ENCODE measurements around the gene GHR.
"Not testable (repeated sequence)": the region's sequence is repeated elsewhere in the genome, so short reads cannot be mapped to it uniquely, and the experiment has no call there.

The GHR gene

DNA sequence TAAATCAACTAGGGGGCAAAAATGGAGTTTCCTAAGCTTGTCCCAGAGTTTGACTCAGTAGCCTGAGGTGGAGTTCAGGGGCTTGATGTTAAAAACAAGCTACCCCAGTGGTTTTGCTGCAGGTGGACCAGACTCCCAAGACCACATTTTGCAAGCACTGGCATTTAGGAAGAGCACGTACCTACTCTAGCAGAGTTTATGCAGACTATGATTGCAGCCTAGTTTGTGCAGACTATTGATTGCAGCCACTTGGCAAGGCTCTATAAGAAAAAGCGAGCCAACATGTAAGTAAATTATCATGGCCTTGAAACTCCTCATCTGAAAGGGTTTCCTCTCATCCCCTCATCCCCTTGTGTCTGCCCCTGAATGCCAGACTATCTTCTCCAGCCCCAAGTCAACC lies 231.4 kb downstream of the GHR start:
- no peak for DNase-seq

DNA sequence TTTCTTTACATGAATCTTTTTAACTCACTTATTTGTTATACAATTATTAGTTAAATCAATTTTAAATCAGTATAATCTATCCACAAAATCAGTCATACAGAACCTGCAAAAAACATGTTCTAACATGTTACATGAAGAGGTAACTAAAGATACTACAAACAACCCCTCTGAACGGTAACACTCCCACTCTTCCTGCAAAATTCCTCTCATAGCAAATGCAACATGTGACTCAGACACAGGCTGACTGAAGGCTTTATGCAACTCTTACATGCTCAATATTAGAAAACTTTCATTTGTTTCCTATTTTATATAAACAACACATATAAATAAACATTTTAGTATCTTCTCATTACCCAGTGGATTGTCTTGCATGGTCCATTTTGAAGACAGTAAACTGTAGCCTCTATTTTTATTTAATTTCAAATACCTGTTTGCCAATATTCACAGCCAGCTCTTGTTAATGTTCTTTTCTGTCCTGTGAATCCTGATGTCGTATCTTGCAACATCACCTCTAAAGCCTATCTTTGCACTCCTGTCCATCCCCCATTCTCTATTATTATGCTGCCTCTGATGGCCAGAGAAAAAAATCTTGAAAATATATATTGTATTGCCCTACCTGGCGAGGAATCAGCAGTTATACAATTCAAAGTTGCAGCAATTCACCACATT lies 232.9 kb downstream of the GHR start:
- no peak for DNase-seq

GRCh38 chr5:42656651-42657015 lies 233.4 kb downstream of the GHR start:
- no peak for DNase-seq

DNA sequence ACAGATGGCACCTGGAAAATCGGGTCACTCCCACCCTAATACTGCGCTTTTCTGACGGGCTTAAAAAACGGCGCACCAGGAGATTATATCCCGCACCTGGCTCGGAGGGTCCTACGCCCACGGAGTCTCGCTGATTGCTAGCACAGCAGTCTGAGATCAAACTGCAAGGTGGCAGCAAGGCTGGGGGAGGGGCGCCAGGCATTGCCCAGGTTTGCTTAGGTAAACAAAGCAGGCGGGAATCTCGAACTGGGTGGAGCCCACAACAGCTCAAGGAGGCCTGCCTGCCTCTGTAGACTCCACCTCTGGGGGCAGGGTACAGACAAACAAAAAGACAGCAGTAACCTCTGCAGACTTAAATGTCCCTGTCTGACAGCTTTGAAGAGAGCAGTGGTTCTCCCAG lies 236.6 kb downstream of the GHR start:
- DNase-seq: not testable (repeated sequence)

GRCh38 chr5:42665857-42666256 lies 242.6 kb downstream of the GHR start:
- DNase-seq: no peak

GRCh38 chr5:42666869-42667268 lies 243.6 kb downstream of the GHR start:
- no peak for DNase-seq

DNA sequence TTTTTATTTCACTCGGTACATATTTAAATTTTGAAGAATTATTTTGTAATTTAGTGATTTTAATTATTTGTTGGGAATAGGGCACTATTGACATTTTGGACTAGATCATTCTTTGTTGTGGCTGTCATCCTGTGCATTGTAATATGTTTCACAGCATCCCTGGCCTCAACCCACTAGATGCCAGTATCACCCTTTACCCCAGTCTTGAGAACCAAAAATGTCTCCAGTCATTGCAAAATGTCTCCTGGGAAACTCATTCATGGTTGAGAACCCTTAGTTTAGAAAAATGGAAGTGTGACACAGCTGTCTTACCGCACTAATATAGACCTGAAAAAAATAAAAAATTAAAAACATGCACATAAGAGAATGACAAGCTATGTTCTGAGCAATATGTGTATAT lies 245.0 kb downstream of the GHR start:
- DNase-seq: no peak

DNA sequence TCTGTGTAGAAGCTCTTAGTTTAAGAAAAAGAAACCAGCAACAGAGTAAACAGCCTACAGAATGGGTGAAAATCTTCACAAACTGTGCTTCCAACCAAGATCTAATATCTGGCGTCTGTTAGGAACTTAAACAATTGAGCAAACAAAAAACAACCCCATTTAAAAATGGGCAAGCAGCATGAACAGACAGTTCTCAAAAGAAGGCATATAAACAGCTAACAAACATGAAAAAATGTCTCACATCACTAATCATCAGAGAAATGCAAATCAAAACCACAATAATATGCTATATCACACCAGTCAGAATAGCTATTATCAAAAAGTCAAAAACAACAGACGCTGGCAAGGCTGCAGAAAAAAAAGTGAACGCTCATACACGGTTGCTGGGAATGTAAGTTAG lies 249.7 kb downstream of the GHR start:
- DNase-seq: no peak

GRCh38 chr5:42675602-42676001 lies 252.4 kb downstream of the GHR start:
- no peak for DNase-seq

- no peak for DNase-seq
Observed at GRCh38 chr5:42676362-42676761, 253.1 kb downstream of the GHR start.

GRCh38 chr5:42677156-42677842 lies 254.1 kb downstream of the GHR start:
- DNase-seq: no peak

DNA sequence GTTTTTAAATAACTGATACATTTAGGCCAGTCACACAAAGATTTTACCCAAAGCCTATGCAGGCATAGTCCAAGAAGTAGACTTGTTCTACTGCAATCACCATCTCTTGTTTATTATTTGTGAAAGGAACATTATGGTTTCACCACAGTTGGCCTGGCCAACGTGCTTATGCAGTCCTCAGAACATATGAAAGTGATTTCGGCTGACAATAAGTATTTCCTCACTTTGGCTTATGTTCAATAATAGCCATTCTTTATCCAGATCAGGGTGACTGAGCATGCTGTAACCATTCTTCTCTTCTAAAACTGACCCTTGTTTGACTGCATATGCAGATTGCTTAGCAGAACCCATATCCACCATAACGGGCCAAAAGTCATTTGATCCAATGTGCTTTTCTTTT lies 256.8 kb downstream of the GHR start:
- DNase-seq: no peak

DNA sequence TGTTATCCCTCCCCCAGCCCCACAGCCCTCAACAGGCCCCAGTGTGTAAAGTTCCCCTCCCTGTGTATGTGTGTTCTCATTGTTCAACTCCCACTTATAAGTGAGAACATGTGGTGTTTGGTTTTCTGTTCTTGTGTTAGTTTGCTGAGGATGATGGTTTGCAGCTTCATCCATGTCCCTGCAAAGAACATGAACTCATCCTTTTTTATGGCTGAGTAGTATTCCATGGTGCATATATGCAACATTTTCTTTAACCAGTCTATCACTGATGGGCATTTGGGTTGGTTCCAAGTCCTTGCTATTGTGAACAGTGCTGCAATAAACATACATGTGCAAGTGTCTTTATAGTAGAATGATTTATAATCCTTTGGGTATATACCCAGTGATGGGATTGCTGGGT lies 261.8 kb downstream of the GHR start:
- DNase-seq: not testable (repeated sequence)

DNA sequence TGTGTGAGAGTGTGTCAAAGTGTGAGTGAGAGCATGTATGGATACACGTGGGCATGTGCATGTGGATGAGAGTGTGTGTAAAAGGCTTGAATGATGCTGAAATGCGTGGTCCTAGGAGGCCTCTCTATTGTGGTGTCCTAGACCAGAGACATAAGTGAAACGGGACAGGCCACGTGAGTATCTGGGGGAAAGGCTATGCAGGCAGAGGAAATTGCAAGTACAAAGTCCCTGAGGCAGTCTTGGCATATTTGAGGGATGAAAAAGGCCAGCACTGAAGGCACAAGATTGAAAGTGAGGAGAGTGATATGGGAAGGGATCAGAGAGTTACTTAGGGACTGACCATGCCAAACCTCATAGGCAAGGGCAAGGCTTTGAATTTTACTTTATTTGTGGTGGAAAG lies 266.2 kb downstream of the GHR start:
- no peak for DNase-seq

DNA sequence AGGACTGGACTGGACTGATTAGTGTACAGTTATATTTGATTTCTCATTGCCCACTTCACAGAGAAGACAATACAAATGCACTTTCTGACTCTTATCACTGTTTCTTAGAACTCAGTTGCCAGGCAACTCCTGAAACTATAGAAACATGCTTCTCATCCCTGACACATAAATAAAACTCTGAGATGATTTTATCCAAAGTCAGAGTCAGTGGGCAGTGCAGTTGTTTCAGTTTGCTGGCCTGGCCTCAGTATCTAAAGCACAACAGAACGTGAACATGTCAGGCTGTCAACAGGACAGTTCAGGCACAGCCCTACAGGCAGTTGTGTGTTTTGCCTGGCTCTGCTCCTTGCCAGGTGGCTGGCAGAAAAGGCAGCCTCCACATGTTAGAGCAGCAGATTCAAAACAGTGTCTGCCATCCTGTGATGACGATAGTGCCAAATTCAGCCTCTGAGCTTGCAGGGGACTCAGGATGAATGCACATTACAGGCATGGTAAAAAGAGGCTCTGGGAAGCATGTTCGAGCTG lies 268.2 kb downstream of the GHR start:
- no peak for DNase-seq

GRCh38 chr5:42701351-42702059 lies 278.3 kb downstream of the GHR start:
- DNase-seq: no peak

DNA sequence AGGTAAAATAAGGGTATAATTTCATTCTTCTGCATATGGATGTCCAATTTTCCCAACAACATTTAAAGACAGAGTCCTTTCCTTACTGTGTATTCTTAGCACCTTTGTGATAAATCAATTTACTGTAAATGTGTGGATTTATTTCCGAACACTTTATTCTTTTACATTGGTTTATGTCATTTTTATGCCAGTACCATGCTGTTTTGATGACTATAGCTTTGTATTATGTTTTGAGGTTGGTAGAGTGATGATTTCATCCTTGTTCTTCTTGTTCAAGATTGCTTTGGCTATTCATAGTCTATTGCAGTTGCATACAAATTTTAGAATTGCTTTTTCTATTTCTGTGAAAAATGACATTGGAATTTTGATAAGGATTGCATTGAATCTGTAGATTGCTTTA lies 280.0 kb downstream of the GHR start:
- no peak for DNase-seq

- DNase-seq: no peak
Observed at GRCh38 chr5:42715785-42716184, 292.5 kb downstream of the GHR start.

- DNase-seq: no peak
Observed at GRCh38 chr5:42718591-42718990, 295.4 kb downstream of the GHR start.

DNA sequence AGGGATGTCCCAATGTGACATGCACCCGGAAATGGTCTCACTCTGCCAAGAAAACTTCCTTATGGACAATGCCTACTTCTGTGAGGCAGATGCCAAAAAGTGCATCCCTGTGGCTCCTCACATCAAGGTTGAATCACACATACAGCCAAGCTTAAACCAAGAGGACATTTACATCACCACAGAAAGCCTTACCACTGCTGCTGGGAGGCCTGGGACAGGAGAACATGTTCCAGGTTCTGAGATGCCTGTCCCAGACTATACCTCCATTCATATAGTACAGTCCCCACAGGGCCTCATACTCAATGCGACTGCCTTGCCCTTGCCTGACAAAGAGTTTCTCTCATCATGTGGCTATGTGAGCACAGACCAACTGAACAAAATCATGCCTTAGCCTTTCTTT lies 295.8 kb downstream of the GHR start:
- DNase-seq: no peak

DNA sequence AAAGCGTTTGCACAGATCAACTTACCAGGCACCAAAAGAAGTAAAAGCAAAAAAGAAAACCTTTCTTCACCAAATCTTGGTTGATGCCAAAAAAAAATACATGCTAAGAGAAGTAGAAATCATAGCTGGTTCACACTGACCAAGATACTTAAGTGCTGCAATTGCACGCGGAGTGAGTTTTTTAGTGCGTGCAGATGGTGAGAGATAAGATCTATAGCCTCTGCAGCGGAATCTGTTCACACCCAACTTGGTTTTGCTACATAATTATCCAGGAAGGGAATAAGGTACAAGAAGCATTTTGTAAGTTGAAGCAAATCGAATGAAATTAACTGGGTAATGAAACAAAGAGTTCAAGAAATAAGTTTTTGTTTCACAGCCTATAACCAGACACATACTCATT lies 297.0 kb downstream of the GHR start:
- DNase-seq: no peak

GRCh38 chr5:42721484-42721883 lies 298.2 kb downstream of the GHR start:
- no peak for DNase-seq

- DNase-seq: not testable (repeated sequence)
Observed at GRCh38 chr5:42734531-42735058, 311.4 kb downstream of the GHR start.

DNA sequence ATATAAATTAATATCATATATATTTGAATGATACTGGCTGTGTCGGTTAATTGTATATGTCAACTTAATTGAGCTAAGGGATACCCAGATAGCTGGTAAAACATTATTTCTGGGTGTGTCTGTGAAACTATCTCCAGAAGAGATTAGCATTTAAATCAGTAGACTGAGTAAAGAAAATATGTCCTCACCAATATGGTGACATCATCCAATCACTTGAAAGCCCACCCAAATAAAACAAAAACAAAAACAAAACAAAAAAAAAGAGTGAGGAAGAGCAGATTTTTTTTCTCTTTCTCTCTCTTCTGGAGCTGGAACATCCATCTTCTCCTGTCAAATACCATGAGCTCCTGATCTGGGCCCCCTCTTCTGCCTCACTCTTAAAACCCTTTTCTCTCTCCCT lies 317.7 kb downstream of the GHR start:
- DNase-seq: no peak

All from T1000 (cell line).